ENCODE results near the gene AMOT. TPM values are rescaled to one million over a fixed set of nuclear protein-coding genes. Genes with fewer than 3 reads are reported as not detected.

AMOT gene
- total and polyA plus RNA-seq, 4 donors: 1.1 to 2.6 (median 1.9) TPM

- no peak overlapping the region for H3K4me3 ChIP-seq (ENCODE audit: low read depth in 1 of 3, low read length in 3 of 3)
- TF ChIP-seq HNF4G (IDR thresholded peaks at IDR 0.05): no peak
- no peak for TF ChIP-seq FOXA2 (IDR thresholded peaks at IDR 0.05)
- no peak for TF ChIP-seq ATF3 (IDR thresholded peaks at IDR 0.05)
- TF ChIP-seq RAD21 (IDR thresholded peaks at IDR 0.05): no peak
- no peak for TF ChIP-seq HNF4A (conservative IDR thresholded peaks at IDR 0.05)
- TF ChIP-seq SP1 (IDR thresholded peaks at IDR 0.05): no peak
- no peak for TF ChIP-seq TAF1 (conservative IDR thresholded peaks at IDR 0.05)
- TF ChIP-seq YY1 (IDR thresholded peaks at IDR 0.05): no peak
- H3K9ac ChIP-seq (ENCODE audit: low read depth in 1 of 2, low read length in 2 of 2): no peak overlapping the region
- H3K9me3 ChIP-seq (ENCODE audit: control insufficient read depth in 4 of 4, low read length in 3 of 4): peaks cover 0 to 3% (median under 1%) of the 10 kb centered on the region in 4 donors
- DNase-seq (ENCODE audit: low spot score): no peak
- H3K36me3 ChIP-seq (ENCODE audit: control insufficient read depth in 4 of 4, insufficient read depth in 3 of 4, low read depth in 1 of 4, low read length in 3 of 4): no peaks in the 10 kb centered on the region
- 59% methylated on average over 1 of the region's 1 CpG for WGBS
- no peak overlapping the region for H3K27ac ChIP-seq (ENCODE audit: low read depth in 1 of 2, low read length in 2 of 2)
- no peaks in the 10 kb centered on the region for H3K27me3 ChIP-seq (ENCODE audit: control insufficient read depth in 4 of 4, insufficient read depth in 4 of 4, low read length in 3 of 4)
- H3K4me1 ChIP-seq (ENCODE audit: control insufficient read depth in 4 of 4, insufficient read depth in 4 of 4, low read length in 3 of 4): no peaks in the 10 kb centered on the region
These were observed 34.0 kb upstream of the AMOT start for GRCh38 chrX:112874614-112875013.

- Histone ChIP-seq H3K27me3 (ENCODE audit: control insufficient read depth in 4 of 4, insufficient read depth in 4 of 4, low read length in 3 of 4) (no peaks in the 10 kb centered on the region), H3K9me3 (ENCODE audit: control insufficient read depth in 4 of 4, low read length in 3 of 4) (no peaks in the 10 kb centered on the region), H3K36me3 (ENCODE audit: control insufficient read depth in 4 of 4, insufficient read depth in 3 of 4, low read depth in 1 of 4, low read length in 3 of 4) (no peaks in the 10 kb centered on the region), H3K4me1 (ENCODE audit: control insufficient read depth in 4 of 4, insufficient read depth in 4 of 4, low read length in 3 of 4) (no peaks in the 10 kb centered on the region), H3K9ac (ENCODE audit: low read depth in 1 of 2, low read length in 2 of 2) (no peak overlapping the region), H3K27ac (ENCODE audit: low read depth in 1 of 2, low read length in 2 of 2) (no peak overlapping the region), H3K4me3 (ENCODE audit: low read depth in 1 of 3, low read length in 3 of 3) (no peak overlapping the region)
- WGBS: 82% methylated on average over 1 of the region's 1 CpG
- no peak for TF ChIP-seq RXRA (IDR thresholded peaks at IDR 0.05)
- no peak for TF ChIP-seq NR2F2 (IDR thresholded peaks at IDR 0.05)
- no peak for TF ChIP-seq ZBTB33 (IDR thresholded peaks at IDR 0.05)
- no peak for TF ChIP-seq SP1 (IDR thresholded peaks at IDR 0.05)
- no peak for TF ChIP-seq MAX (IDR thresholded peaks at IDR 0.05)
- no peak for DNase-seq (ENCODE audit: low spot score)
These were observed 33.5 kb upstream of the AMOT start for GRCh38 chrX:112874175-112874574.

- 89% methylated on average over 3 of the region's 3 CpGs for WGBS
- H3K27ac ChIP-seq (ENCODE audit: low read depth in 1 of 2, low read length in 2 of 2): no peak overlapping the region
- no peaks in the 10 kb centered on the region for H3K9me3 ChIP-seq (ENCODE audit: control insufficient read depth in 4 of 4, low read length in 3 of 4)
- TF ChIP-seq HNF4G (IDR thresholded peaks at IDR 0.05): no peak
- TF ChIP-seq GABPA (IDR thresholded peaks at IDR 0.05 in 1 of 2, conservative IDR thresholded peaks at IDR 0.05 in 1 of 2): no peak
- no peak for TF ChIP-seq FOXA2 (IDR thresholded peaks at IDR 0.05)
- no peak for TF ChIP-seq REST (IDR thresholded peaks at IDR 0.05)
- no peak for TF ChIP-seq MAX (IDR thresholded peaks at IDR 0.05)
- TF ChIP-seq NR2F2 (IDR thresholded peaks at IDR 0.05): no peak
- TF ChIP-seq ZBTB33 (IDR thresholded peaks at IDR 0.05): no peak
- no peak overlapping the region for H3K9ac ChIP-seq (ENCODE audit: low read depth in 1 of 2, low read length in 2 of 2)
- no peak overlapping the region for H3K4me3 ChIP-seq (ENCODE audit: low read depth in 1 of 3, low read length in 3 of 3)
- peaks cover 0 to 14% (median 9%) of the 10 kb centered on the region in 4 donors for H3K4me1 ChIP-seq (ENCODE audit: control insufficient read depth in 4 of 4, insufficient read depth in 4 of 4, low read length in 3 of 4)
- DNase-seq (ENCODE audit: low spot score): no peak
- no peaks in the 10 kb centered on the region for H3K36me3 ChIP-seq (ENCODE audit: control insufficient read depth in 4 of 4, insufficient read depth in 3 of 4, low read depth in 1 of 4, low read length in 3 of 4)
- H3K27me3 ChIP-seq (ENCODE audit: control insufficient read depth in 4 of 4, insufficient read depth in 4 of 4, low read length in 3 of 4): no peaks in the 10 kb centered on the region
These were observed 28.0 kb upstream of the AMOT start for GRCh38 chrX:112868586-112868985.

Measured in liver (tissue), 9 donors.